CD4-positive, alpha-beta T cell treated with Interleukin-21 for 1 hour (primary cell): ENCODE results near the gene CYP46A1.

Source experiments
- DNase-seq: peaks from one replicate; pipeline ENCODE4 v3.0.0-alpha.2; 2020

CYP46A1 gene

DNA sequence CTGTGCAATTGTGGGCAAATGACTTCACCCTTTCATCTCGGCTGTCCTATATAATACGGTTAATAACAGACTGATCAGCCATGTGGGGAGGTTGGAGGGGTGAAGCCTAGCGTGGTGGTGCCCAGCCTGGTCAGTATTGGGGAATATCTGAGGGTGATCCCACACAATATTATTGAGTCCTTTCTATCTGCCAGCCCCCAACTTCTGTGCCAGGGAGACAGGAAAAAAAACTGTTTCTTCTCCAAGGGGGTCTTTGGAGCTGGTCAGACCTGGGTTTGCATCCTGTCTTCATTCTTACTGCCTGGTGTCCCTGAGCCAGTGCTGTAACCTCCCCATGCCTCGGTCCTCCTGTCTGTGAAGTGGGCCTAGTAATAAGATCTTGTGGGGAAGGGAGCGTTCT, 6.5 kb downstream of the CYP46A1 start:
- no peak for DNase-seq

DNA sequence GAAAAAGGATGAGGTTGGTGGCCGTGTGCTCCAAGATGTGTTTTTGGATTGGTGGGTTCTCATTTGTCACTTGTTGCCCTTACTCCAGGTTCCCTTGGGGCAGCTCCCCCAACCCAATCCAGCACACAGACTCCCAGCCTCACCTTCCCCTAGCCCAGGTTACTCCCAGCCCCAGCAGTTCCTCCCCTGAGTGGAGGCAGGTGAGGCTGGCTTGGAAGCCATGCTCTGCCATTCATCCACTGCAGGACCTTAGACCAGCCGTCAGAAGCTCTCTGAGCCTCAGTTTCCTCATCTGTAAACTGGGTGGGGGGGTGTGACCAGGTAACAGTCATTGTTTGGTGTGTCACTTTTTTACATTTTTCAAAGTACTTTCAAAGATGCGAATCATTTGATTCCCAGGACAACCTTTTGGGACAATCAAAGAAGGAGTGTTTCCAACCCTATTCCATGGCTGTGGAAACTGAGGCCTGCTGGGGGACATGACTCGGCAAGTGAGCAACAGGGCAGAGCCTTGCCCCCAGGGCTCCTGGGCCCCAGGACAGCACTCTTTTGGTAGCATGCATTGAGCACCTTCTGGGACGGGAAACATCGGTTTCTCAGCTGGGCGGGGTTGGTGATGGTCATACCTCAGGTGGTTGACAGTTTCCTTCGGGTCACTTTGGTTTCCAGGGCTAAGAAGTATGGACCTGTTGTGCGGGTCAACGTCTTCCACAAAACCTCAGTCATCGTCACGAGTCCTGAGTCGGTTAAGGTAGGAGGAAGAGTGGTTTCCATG, 7.2 kb downstream of the CYP46A1 start:
- DNase-seq, result no peak

DNA sequence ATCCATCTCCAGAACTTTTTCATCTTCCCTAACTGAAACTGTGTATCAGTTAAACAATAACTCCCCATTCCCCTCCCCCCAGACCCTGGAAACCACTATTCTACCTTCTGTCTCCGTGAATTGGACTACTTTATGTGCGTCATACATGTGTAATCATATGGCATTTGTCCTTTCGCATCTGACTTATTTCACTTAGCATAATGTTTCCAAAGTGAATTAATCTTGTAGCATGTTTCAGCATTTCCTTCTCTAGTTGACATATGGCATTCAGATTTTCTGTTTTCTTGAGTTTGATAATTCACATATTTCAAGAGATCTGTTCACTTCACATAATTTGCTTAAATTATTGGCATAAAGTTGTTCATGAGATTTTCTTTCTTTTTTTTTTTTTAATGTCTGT, 9.8 kb downstream of the CYP46A1 start:
- no peak for DNase-seq

DNA sequence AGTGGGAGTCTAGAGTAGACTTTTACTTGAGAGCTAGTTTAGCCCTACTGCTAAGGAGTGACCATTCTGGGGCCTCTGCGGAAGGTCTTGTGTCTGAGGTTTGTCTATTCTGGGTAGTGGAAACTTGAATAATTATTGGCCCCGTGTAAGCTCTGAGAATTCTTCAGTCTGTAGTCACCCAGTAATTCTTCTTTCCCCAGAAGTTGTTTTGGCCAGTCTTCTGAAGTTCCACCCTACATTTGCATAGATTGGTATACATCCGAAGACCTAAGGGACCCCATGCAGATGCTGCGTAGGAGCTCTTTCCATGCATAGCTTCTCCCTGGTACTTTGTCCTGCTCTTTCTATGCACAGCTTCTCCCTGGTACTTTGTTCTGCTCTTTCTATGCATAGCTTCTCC, 12.8 kb downstream of the CYP46A1 start:
- DNase-seq, result no peak

DNA sequence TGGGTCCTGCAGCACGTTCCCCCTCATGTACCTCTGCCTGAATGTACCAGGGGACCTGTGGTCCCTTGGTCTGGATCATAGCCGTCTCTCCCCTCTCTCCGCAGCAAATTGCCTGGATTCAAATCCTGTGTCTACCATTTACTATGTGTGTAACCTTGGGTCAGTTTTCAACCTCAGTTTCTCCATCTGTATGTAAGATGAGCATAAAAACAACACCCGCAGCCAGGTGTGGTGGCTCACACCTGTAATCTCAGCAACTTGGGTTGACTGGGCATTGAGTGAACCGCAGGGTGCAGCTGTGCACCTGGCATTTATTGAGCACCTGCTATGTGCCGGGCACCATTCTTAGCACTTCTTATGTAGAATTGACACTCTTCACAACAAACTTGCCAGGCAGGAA, 14.1 kb downstream of the CYP46A1 start:
- DNase-seq, result no peak

DNA sequence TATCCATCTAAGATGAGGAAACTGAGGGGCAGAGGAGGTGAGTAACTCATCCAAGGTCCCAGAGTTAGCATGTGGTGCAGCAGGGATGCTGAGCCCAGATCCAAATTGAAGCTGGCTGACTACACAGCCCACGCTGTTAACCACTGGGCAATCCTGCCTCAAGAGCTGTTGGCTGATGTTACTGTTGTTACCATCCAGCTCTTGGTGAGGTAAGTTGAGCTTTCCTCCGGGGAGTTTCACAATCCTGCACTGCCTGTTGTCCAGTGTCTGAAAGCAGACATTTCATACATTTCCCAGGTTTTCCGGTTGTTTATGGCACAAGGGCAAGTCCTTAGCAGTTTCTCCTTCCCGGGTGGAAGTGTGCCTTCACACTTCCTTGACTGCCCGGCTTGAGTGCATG, 14.5 kb downstream of the CYP46A1 start:
- no peak for DNase-seq

DNA sequence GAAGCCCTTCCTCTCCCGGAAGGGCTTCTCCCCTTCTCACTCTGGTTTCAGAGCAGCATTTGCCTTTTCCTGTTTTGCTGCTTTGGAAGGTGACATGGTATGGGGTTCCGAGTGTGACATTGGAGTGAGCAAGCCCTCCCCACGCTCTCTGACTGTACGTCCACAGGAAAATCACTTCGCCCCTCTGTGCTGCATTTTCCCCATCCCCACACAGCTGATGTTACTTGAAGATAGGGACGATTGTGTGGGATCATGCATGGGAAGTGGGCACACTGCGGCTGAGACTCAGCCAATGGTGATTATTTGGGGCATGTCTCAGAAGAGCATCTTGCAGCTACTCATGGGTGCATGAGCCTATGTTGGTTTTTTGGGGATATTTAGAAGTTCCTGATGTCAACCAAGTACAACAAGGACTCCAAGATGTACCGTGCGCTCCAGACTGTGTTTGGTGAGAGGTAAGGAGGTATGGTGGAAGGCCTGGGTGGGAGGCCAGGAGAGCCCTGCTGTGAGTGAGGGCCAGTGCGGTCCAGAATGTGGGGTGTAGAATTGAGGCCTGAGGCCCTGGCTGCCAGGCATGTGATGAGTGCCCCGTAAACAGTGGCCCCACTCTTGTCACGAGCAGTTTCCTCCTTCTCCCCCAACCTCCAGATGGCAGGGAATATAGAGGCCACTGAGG, 15.1 kb downstream of the CYP46A1 start:
- no peak for DNase-seq

DNA sequence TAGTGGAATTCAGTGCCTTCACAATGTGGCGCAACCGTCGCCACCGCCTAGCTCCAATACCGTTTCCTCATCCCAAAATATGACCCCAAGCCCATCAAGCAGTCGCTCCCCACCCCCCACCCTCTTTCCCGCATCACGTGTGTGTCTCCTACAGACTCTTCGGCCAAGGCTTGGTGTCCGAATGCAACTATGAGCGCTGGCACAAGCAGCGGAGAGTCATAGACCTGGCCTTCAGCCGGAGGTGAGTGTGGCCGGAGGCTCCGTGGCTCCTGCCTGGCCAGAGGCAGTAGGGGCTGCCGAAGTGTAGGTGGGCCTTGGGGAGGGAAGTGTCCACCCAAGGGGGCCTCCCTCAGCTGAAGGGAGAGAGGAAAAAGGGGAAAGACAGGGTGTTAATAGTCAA, 15.8 kb downstream of the CYP46A1 start:
- no peak for DNase-seq

DNA sequence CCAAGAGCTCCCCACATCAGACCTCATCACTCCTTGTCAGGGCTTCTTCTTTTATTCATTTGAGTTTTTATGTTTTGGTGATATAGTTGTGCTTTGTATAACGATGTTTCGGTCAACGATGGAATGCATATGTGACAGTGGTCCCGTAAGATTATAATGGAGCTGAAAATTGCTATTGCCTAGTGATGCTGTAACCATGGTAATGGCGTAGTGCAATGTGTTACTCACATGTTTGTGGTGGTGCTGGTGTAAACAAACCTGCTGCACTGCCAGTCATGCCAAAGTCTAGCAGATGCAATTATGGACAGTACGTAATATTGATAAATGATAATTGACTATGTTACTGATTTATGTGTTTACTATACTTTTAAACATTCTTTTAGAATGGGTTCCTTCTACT, 16.3 kb downstream of the CYP46A1 start:
- DNase-seq, result no peak

DNA sequence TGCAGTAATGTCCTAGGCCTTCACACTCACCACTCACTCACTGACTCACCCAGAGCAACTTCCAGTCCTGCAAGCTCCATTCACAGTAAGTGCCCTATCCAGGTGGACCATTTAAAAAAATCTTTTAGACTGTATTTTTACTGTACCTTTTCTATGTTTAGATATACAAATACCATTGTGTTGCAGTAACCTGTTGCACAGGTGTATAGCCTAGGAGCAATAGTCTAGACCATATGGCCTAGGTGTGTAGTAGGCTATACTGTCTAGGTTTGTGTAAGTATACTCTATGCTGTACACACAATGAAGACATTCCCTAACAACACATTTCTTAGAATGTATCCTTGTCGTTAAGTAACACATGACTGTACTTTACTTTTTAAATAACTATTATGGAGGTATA, 17.2 kb downstream of the CYP46A1 start:
- DNase-seq, result no peak

DNA sequence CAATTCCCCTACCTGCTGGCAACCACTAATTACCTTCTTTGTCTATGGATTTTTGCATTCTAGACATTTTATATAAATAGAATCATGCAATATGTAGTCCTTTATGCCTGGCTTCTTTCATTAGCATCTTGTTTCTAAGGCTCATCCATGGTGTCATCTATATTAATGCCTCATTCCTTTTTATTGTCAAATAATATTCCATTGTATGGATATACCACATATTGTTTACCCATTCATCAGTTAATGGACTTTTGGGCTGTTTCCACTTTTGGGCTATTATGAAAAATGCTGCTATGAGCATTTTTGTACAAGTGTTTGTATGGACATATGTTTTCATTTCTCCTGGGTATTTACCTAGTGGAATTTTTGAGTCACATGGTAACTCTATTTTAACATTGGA, 18.0 kb downstream of the CYP46A1 start:
- DNase-seq, result no peak

DNA sequence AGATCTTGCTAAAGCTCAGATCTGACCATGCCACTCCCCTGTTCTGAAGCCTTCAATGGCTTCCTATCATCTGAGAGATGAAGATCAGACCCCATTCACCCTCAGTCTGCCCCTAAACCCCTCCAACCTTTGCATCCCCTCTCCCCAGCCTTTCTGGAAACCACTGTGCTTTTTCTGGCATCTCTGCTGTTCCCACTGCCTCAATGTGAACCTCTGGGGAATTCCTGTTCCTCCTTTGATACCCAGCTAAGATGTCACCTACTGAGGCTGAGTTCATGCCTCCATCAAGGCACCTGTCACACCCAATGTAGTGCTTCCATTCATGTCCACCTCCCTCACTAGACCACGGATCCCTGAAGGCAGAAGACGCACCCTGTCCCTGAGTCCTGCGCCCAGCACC, 19.3 kb downstream of the CYP46A1 start:
- DNase-seq, result no peak

DNA sequence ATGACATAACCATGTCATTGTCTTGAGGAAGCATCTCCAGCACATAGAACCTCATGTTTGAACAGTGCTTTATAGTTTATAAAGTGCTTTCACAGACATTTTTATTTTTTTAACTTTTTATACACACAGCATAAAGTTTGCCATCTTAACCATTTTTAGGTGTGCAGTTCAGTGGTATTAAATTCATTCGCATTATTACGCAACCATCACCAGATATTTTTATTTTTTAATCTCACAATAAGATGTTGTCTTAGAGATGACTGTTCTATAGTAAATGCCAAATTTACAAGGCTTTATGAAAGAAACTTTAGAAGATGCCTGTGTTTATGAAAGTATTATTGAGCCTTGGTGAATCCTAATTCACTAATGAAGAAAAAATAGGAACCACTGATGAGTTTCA, 19.9 kb downstream of the CYP46A1 start:
- no peak for DNase-seq

DNA sequence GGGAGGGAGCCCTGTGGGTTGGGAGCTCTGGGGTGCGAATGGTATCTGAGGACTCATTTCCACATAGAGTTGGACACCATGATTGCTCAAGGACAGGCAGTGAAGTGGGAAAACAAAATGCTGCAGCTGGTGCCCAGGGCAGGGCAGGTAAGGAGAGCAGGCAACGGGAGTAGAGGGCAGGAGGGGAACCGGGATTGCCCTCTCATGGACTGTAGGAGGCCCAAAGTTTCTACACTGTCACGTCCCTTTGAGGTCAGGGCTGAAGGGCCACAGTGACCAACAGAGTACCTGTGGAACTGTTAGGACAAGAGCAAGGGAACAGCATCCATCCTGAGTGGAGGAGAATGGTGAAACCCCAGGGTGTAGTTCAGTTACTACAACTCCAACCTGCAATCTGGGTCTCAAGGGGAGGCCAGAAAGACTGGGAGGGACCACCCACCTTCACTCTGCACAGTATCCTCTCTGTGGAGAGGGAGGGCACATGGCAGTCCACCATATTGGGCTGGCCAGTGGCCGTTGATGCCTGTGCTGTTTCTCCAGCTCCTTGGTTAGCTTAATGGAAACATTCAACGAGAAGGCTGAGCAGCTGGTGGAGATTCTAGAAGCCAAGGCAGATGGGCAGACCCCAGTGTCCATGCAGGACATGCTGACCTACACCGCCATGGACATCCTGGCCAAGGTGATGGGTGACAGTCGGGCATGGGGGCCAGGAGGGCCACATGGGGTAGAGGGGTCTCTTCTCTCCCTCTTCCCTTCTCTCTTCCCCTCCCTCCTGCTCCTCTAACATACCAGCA, 22.2 kb downstream of the CYP46A1 start:
- DNase-seq, result no peak

DNA sequence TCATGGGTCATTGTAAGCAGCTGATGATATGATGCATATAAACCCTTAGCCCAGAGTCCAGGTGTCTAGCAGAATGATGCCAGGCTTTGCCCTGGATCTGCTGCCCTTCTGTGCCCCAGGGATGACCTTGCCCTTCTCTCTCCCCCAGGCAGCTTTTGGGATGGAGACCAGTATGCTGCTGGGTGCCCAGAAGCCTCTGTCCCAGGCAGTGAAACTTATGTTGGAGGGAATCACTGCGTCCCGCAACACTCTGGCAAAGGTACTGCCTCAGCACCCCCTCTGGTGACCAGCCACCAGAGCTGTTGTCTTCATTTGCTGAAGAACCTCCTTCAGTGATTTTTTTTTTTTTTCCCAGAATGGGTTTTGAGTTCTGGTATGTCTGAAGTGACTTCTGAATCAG, 23.3 kb downstream of the CYP46A1 start:
- DNase-seq, result no peak

DNA sequence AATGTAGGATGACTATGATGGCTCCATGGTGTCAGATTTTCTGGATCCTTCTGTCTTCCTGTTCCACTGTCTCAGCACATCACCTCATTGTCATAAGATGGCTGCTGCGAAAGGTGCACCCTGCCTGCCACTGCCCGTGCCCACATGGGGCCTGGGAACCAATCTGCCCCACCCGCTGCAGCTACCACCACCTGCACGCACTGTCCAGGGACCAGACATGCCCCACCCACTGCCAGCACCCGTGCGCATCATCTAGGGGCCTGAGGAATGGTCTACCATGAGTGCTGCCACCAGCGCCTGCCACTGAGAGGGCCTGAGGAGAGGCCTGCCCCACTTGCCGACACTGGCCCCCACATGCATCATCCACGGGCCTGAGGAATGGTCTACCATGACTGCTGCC, 23.8 kb downstream of the CYP46A1 start:
- DNase-seq, result no peak

DNA sequence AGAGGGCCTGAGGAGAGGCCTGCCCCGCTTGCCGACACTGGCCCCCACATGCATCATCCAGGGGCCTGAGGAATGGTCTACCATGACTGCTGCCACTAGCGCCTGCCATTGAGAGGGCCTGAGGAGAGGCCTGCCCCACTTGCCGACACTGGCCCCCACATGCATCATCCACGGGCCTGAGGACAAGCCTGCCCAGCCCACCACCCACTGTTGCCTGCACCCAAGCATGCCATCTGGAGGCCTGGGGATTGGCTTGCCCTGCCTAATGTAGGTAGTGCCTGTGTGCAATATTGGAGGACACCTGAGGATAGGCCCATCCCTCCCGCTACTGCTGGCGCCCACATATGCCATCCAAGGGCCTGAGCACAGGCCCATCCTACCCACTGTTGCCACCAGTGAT, 24.4 kb downstream of the CYP46A1 start:
- no peak for DNase-seq

DNA sequence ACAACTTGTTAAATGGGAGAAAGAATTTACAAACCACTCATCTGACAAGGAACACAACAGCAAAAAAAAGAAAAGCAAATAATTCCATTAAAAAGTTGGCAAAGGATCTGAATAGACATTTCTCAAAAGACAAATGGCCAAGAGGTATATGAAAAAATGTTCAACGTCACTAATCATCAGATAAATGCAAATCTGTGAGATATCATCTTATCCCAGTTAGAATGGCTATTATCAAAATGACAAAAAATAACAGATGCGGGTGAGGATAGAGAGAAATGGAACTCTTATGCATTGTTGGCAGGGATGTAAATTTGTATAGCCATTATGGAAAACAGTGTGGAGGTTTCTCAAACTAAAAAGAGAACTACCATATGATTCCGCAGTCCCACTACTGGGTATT, 29.9 kb downstream of the CYP46A1 start:
- no peak for DNase-seq

DNA sequence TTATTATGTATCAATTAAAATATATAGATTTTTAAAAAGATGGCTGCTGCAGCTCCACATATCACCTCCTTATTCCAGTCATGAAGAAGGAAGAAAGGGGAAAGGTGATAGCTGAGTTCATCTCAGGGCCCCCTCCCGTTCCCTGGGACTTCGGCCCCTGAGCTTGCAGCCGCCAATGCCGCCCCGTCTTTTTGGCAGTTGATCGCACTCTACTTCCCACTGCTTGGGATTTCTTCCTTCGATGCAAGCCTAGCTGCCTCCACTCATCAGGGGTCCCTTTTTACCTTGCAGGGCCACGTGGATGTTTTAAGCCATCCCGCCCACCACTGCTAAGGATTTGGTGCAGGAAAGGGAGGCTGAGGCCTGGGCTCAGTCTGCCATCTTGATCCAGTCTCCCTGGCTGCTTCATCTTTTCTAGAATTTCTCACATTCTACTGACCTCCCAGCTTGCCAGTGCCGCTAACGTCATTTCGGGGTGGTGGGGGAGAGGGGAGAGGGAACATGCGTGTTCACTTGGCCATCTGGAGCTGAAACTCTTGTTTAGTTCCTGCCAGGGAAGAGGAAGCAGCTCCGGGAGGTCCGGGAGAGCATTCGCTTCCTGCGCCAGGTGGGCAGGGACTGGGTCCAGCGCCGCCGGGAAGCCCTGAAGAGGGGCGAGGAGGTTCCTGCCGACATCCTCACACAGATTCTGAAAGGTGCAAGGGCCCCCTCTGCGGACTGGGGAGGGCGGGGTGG, 31.3 kb downstream of the CYP46A1 start:
- DNase-seq, result no peak

DNA sequence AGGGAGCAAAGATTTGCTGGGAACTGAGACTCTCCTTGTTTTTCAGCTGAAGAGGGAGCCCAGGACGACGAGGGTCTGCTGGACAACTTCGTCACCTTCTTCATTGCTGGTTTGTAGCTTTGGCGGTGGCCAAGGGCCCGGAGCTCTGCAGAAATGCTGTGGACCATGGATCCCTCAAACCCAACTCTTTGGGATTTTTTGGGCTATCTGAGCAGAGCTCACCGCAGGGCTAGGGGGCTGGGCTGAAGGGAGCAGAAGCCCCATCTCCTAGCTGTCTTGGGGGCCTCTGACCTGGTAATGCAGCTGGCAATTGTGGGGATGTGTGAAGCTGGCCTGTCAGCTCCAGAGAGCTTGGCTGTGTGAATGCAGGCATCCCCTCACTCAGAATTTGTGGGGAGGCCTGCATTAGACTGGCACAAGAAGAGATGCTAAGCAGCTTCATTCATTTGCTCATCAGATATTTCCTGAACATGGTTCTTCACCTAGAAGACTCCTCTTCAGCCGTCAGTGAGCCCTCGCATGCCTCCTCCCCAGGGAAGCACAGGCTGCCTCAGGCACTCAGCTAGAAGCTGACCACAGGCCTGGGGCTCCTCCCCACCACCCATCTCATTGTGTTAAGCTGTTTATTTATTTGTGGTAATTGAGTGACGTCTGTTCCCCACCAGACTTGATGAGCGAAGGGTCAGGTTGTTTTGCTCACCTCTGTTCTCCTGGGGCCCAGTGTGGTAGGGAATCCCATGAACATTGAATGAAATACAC, 32.2 kb downstream of the CYP46A1 start:
- no peak for DNase-seq

DNA sequence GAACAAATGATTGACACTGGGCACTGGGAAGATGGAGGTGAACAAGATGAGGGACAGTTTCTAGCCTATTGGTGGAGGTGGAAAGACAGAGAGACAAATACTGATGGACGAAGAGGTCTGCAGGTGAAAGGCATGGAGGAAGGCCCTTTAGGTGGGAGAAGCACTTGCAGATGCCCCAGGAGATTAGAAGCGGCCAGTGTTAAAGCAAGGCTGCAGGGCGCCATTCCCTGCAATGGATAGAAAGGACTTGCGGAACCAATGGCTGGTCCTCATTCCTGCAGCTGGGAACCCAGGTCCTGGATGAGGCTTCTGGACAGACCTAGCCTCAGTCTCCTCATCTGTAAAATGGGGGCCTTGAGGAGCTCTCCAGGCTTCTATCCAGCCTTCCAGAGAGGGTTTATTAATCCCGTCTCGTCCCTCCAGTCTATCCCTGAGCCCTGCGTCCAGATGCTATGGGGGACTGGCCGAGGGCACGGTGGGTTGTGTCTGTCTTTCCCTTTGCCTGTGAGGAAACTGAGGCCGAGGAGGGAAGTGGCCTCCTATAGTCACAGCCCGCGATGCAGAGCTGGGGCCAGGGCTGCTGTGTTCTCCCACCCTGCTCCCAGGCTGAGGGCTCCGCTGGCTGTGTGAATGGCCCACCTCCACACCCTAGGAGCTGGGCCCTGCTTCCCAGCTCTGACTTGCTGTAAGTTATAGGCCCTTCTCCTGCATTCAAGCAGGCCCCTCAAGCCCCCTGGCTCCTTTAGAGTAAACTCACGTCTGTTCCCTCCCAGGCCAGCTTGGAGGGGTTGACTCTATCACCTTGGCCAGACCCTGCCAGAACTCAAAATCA, 33.0 kb downstream of the CYP46A1 start:
- DNase-seq, result no peak

DNA sequence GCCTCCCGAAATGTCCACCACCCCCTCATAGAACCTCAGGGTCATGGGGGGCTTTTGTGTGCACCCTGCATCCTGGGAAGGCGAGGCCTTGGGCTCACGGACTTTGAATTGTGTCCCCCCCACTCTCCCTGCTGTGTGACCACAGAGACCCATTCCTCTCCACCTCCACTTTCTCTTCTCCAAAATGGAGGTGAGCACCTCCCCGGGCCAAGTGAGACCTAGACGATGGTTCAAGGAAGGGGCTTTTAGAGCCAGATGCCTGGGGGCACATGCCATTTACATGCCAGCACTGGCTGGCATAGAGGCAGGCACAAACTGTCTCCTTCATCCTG, 33.5 kb downstream of the CYP46A1 start:
- no peak for DNase-seq
